PC-3 (cell line): ENCODE results near the gene RTTN.
"Not testable (repeated sequence)": the region's sequence is repeated elsewhere in the genome, so short reads cannot be mapped to it uniquely, and the experiment has no call there.

ENCODE experiments used
- EZH2 ChIP-seq: fragments of 300-600 bp; sonication (generic); IDR thresholded peaks from one replicate; pipeline ENCODE4 v1.6.1; 2017; ENCODE audit warnings: antibody characterized with exemption, mild to moderate bottlenecking, low read length; ENCODE audit not compliant: unreplicated experiment
- EZH2phosphoT487 ChIP-seq: fragments of 300-600 bp; sonication (generic); IDR thresholded peaks from 2 replicates; pipeline ENCODE4 v1.6.1; 2018; ENCODE audit warnings: mild to moderate bottlenecking, antibody characterized with exemption, low read length, borderline replicate concordance
- TF ChIP-seq, protein P1 (sequence below): fragments of 300-600 bp; sonication (generic); conservative IDR thresholded peaks from 2 replicates; pipeline ENCODE4 v1.5.1; 2017; ENCODE audit warnings: antibody characterized with exemption, low read depth, mild to moderate bottlenecking, low read length

DNA sequence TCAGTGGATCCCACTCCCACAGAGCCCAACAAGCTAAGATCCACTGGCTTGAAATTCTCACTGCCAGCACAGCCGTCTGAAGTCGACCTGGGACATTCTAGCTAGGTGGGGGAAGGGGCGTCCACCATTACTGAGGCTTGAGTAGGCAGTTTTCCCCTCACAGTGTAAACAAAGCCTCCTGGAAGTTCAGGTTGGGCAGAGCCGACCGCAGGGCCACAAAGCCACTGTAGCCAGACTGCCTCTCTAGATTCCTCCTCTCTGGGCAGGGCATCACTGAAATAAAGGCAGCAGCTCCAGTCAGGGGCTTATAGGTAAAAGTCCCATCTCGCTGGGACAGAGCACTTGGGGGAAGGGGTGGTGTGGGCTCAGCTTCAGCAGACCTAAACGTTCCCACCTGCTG, 31.4 kb upstream of the RTTN start:
- TF ChIP-seq, protein P1, sequence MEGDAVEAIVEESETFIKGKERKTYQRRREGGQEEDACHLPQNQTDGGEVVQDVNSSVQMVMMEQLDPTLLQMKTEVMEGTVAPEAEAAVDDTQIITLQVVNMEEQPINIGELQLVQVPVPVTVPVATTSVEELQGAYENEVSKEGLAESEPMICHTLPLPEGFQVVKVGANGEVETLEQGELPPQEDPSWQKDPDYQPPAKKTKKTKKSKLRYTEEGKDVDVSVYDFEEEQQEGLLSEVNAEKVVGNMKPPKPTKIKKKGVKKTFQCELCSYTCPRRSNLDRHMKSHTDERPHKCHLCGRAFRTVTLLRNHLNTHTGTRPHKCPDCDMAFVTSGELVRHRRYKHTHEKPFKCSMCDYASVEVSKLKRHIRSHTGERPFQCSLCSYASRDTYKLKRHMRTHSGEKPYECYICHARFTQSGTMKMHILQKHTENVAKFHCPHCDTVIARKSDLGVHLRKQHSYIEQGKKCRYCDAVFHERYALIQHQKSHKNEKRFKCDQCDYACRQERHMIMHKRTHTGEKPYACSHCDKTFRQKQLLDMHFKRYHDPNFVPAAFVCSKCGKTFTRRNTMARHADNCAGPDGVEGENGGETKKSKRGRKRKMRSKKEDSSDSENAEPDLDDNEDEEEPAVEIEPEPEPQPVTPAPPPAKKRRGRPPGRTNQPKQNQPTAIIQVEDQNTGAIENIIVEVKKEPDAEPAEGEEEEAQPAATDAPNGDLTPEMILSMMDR: not testable (repeated sequence)
- TF ChIP-seq EZH2phosphoT487, EZH2: not testable (repeated sequence)
